RKO (cell line): ENCODE results near the gene PDE2A.

Source experiments
- DNase-seq: peaks from one replicate; pipeline ENCODE4 v3.0.0-alpha.2; 2016; ENCODE audit warnings: low spot score

PDE2A gene

GRCh38 chr11:72544589-72544988, 129.6 kb downstream of the PDE2A start:
- no peak for DNase-seq

GRCh38 chr11:72543849-72544542, 130.2 kb downstream of the PDE2A start:
- DNase-seq, result no peak

- no peak for DNase-seq
Observed at GRCh38 chr11:72541257-72541974, 132.8 kb downstream of the PDE2A start.

GRCh38 chr11:72537051-72537450, 137.2 kb downstream of the PDE2A start:
- DNase-seq, result no peak

- DNase-seq, result no peak
Observed at GRCh38 chr11:72535194-72535547, 139.1 kb downstream of the PDE2A start.

- DNase-seq, result no peak
Observed at GRCh38 chr11:72534371-72535193, 139.6 kb downstream of the PDE2A start.

- DNase-seq, result no peak
Observed at GRCh38 chr11:72529068-72529467, 145.2 kb downstream of the PDE2A start.

GRCh38 chr11:72528121-72528520, 146.1 kb downstream of the PDE2A start:
- no peak for DNase-seq
